Thyroid gland (tissue), 4 donors: Measurements from ENCODE around the gene C19orf53.

ENCODE experiments used
- CTCF ChIP-seq, 6 experiments: fragments of 200-600 bp in 3 of 6; fragments of 450-650 bp in 3 of 6; sonication (generic) in 3 of 6; IDR thresholded peaks; one replicate each; pipeline ENCODE4 v1.5.1; 2016 to 2019; ENCODE audit warnings: antibody characterized with exemption in 6 of 6, mild to moderate bottlenecking in 2 of 6, inconsistent platforms in 1 of 6, moderate library complexity in 1 of 6
- POLR2A ChIP-seq, 2 donors: fragments of 450-650 bp; IDR thresholded peaks; one replicate each; pipeline ENCODE4 v1.6.1; 2017; ENCODE audit warnings: antibody characterized with exemption in 2 of 2, mild to moderate bottlenecking in 2 of 2, moderate library complexity in 1 of 2

GRCh38 chr19:13734751-13735150, 39.5 kb upstream of the C19orf53 start:
- no peak for TF ChIP-seq CTCF (IDR thresholded peaks at IDR 0.05)
- no peak for TF ChIP-seq POLR2A (IDR thresholded peaks at IDR 0.05)
